Measurements from ENCODE around the gene MZT2A.
"Not testable (repeated sequence)": the region's sequence is repeated elsewhere in the genome, so short reads cannot be mapped to it uniquely, and the experiment has no call there.

GRCh38 chr2:131535951-131536826 is 44.0 kb upstream of the MZT2A start:
- not testable (repeated sequence) for TF ChIP-seq CTCF (conservative IDR thresholded peaks at IDR 0.05; ENCODE audit: low read depth, low read length); EZH2 (IDR thresholded peaks at IDR 0.05; ENCODE audit: low read length, unreplicated experiment); EZH2phosphoT487 (IDR thresholded peaks at IDR 0.05; ENCODE audit: borderline replicate concordance, low read length)

Data from PC-3 (cell line).